Ectodermal cell (in vitro differentiated cells): Measurements from ENCODE around the gene TEKT1.

Experiments used
- H3K27ac ChIP-seq: 2 replicates; pipeline ENCODE4 v1.7.0; 2013; ENCODE audit warnings: mild to moderate bottlenecking, low read depth, low read length; ENCODE audit not compliant: insufficient read depth, poor library complexity, severe bottlenecking
- H3K27me3 ChIP-seq: 2 replicates; pipeline ENCODE4 v1.7.0; 2013; ENCODE audit warnings: mild to moderate bottlenecking, low read length; ENCODE audit not compliant: insufficient read depth, control insufficient read depth, poor library complexity, severe bottlenecking
- H3K36me3 ChIP-seq: one replicate; pipeline ENCODE4 v1.7.0; 2013; ENCODE audit warnings: low read length; ENCODE audit not compliant: control insufficient read depth, insufficient read depth
- H3K4me1 ChIP-seq: one replicate; pipeline ENCODE4 v1.7.0; 2013; ENCODE audit warnings: low read length; ENCODE audit not compliant: control insufficient read depth, insufficient read depth
- H3K4me3 ChIP-seq: 2 replicates; pipeline ENCODE4 v1.7.0; 2013; ENCODE audit warnings: low read depth, low read length, control low read depth; ENCODE audit not compliant: insufficient read depth
- H3K9me3 ChIP-seq: 2 replicates; pipeline ENCODE4 v1.7.0; 2013; ENCODE audit warnings: mild to moderate bottlenecking, low read length, moderate library complexity; ENCODE audit not compliant: control insufficient read depth
- WGBS, 2 experiments: methylation state at CpG; one replicate each; pipeline ENCODE4 v1.1.7; 2013; ENCODE audit warnings: missing lambda C conversion rate in 2 of 2; 5-methylcytosine and 5-hydroxymethylcytosine counted together

TEKT1 gene

GRCh38 chr17:6749519-6749918, 82.0 kb downstream of the TEKT1 start:
- H3K9me3 ChIP-seq = no peaks in the 10 kb centered on the region
- H3K27me3 ChIP-seq = no peaks in the 10 kb centered on the region
- H3K36me3 ChIP-seq = no peaks in the 10 kb centered on the region
- peaks cover 16% of the 10 kb centered on the region for H3K4me1 ChIP-seq
- no peak overlapping the region for H3K4me3 ChIP-seq
- 85 to 91% methylated on average over 4 to 6 of the region's 6 CpGs for WGBS, 2 experiments
- H3K27ac ChIP-seq = no peak overlapping the region

DNA sequence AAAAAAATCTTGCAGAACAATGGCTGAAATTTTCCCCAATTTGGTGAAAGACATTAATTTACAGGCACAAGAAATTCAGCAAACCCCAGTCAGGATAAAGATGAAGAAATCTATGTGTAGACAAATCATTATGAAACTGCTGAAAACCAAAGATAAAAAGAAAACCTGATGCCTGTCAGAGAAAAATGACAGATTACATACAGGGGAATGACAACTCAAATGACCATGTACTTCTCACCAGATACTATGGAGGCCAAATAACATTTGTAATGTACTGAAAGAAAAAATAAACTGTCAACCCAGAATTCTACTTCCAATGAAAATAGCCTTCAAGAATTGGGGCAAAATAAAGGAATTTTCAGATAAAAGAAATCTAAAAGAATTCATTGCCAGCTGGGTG, 82.9 kb downstream of the TEKT1 start:
- no peak overlapping the region for H3K27ac ChIP-seq
- peaks cover 12% of the 10 kb centered on the region for H3K4me1 ChIP-seq
- H3K36me3 ChIP-seq = no peaks in the 10 kb centered on the region
- no peaks in the 10 kb centered on the region for H3K9me3 ChIP-seq
- H3K4me3 ChIP-seq = no peak overlapping the region
- no peaks in the 10 kb centered on the region for H3K27me3 ChIP-seq
